Posterior cingulate gyrus (tissue), 11 donors: ENCODE results near the gene CTXN3.

Source experiments
- DNase-seq, 10 donors: peaks; one replicate each; pipeline versions ENCODE4 v3.0.0 to v3.0.0-alpha.2; 2020 to 2021; ENCODE audit warnings: mixed read lengths in 3 of 10
- intact Hi-C: fragments of 100-400 bp; cut with DNase I; formaldehyde crosslinking; loops from one replicate; pipeline ENCODE4 v1.15.1; 2023

The CTXN3 gene

GRCh38 chr5:127696683-127697082, 47.8 kb downstream of the CTXN3 start:
- intact Hi-C loops = no loop called here
- no peak for DNase-seq

GRCh38 chr5:127697894-127698600, 49.2 kb downstream of the CTXN3 start:
- DNase-seq = no peak
- intact Hi-C loops = no loop called here

DNA sequence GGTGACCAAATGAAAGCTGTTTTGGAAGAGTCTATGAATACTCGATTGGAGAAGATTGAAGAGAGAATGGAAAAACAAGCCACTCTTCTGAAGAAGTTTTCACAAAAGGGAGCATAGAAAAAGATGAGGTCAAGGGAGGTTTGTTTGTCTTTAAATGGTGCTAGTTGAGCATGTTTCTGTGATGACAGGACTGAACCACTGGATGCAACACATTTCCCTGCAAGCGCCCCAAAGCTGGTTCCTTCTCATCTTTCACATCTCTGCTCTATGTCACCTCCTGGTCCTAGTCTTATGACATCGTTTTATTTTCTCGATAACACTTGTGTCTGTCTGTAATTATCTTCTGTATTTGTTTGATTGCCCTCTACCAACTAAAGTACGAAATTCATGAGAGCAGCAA, 50.5 kb downstream of the CTXN3 start:
- DNase-seq = no peak
- intact Hi-C loops = no loop called here

DNA sequence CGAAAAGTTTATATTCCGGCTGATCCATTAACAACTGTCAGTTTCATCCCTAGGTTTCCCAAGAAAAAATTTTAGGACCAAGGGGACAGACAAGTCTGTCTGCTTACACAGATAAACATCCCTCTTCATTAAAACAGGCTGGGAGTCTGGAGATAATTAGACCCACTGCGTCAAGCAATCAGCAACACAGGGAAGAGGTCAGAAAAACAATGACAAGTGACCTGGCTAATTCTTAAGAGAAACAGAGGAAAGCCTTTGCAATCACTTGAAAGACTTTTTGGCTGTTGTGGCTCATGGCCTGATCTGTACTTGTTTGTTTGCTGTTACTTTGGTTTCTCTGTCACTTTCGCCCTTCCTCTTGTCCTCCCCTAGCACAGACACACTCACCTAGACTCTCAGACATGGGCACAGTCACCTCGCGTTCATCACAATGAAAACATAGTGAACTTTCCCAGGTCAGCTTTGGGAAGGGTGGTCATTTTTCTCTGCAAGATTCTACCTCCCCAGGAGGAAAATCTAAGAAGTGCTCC, 51.4 kb downstream of the CTXN3 start:
- intact Hi-C loops = no loop called here
- no peak for DNase-seq

DNA sequence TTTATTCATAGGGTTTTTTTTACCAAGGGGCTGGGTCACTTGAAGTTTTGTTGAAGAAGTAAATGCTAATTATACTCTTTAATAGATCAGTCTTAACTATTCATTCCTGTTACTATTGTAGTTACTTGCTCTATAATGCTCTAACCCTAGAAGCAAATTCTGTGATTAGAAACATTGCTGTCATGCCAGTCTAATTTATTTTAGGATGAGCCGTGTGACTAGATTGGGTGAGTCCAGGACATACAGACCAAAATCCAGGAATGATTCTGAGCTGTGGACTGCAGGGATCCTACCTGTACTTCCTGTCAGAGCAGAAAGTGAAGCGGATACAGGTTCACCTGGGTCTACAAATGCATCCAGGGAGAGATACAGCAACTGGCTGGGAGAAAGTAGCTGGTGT, 53.6 kb downstream of the CTXN3 start:
- intact Hi-C loops = no loop called here
- DNase-seq = no peak

DNA sequence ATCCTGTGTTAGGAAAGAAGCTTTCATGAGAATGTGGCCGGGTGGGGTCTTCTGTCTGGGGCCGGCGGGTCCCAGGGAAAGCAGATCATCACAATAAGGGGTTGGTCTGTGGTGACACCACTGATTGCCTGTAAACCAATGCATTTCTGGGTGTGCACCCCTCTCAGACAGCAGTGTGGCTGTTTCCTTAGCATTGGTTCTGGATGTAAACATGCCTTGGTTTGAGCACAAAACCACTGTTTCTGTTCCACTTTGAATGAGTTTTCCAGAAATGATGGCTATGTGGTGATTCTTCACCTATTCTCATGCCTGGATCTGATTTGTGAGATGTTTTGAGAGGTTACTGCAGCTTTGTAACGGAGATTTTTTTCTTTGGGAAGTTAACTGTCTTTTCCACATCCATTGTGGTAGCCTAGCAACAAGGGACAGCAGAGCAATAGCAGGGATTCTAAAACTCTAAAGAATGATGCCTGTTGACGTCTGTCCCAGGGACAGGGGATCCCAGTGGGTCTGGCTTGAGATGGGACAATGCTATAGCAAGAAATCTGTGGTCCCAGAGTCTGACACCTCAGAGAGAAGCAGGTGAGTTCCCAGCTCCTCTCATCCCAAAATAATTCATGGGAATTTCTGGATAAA, 54.2 kb downstream of the CTXN3 start, which contains the start of gene CCDC192:
TSS of gene CCDC192 (plus strand) at position 466 of the 636 bp plus-strand sequence. CDS start at position 521, 55 bp downstream.
- no peak for DNase-seq
- intact Hi-C loops = no loop called here

DNA sequence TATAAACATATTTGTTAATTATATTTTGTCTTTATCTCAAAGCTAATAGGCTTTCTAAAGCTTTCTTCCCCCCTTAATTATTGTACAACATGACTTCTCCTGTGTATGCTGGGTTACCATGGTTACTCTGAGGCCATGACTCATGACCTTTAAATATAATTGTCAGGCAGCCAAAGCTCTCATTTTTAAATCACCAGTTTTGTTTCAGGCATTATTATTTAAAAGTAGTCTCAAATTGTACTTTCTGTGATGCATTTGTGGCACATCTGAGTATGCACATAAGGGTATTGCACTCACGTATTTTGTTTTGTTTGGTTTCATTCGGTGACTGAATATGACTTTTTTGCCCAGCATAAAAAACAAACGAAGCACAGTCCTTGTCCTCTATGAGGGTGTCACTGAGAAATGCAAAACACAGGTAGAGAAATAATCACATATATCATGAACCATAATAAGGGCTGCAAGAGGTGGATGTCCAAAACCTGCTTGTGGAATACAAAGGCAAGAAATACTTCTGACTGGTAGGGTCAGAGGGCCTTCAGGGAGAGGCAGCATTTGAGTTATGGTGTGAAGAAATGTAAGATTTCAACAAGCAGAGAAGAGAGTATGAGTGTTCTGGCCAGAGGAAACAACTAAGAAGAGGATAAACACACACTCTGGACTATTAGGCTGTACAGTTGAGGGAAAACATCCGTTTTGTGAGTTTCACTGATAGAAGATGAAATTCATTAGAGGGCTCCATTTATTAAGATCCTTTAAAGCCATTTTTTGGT, 56.4 kb downstream of the CTXN3 start:
- DNase-seq = no peak
- intact Hi-C loops = no loop called here

GRCh38 chr5:127706691-127707090, 57.8 kb downstream of the CTXN3 start:
- DNase-seq = no peak
- intact Hi-C loops = no loop called here

- intact Hi-C loops = no loop called here
- DNase-seq = no peak
These were observed 58.3 kb downstream of the CTXN3 start for GRCh38 chr5:127707209-127707608.
